Activated T-cell treated with anti-CD3 and anti-CD28 coated beads, Interleukin-2, amount 50 U/mL, for 72 hours (primary cell): Measurements from ENCODE around the gene CEP350. TPM values are rescaled to one million over a fixed set of nuclear protein-coding genes. Genes with fewer than 3 reads are reported as not detected.

Experiments used
- ATAC-seq, 2 donors: fragments of 150-1000 bp; cut with Tn5 transposase; replicated peaks in 1 of 2; 2 replicates each; pipeline ENCODE4 v1.10.0; 2021; ENCODE audit warnings: moderate library complexity in 2 of 2, mild to moderate bottlenecking in 1 of 2
- DNase-seq, 2 donors: peaks; one replicate each; pipeline ENCODE4 v3.0.0; 2021 to 2022; ENCODE audit warnings: mixed read lengths in 1 of 2
- H3K27ac Mint-ChIP-seq: one replicate; pipeline ENCODE4 v1.8.0; 2022; ENCODE audit warnings: mild to moderate bottlenecking, moderate library complexity, mixed read lengths
- H3K27me3 Mint-ChIP-seq: one replicate; pipeline ENCODE4 v1.8.0; 2022; ENCODE audit warnings: low read depth, mixed read lengths
- H3K36me3 Mint-ChIP-seq, 2 donors: one replicate each; pipeline ENCODE4 v1.8.0; 2022; ENCODE audit warnings: mixed read lengths in 2 of 2, mild to moderate bottlenecking in 1 of 2; ENCODE audit not compliant: insufficient read depth in 2 of 2
- H3K4me1 Mint-ChIP-seq: one replicate; pipeline ENCODE4 v1.8.0; 2022; ENCODE audit warnings: low read depth, mixed read lengths
- H3K4me3 Mint-ChIP-seq, 2 donors: one replicate each; pipeline ENCODE4 v1.8.0; 2022; ENCODE audit warnings: mild to moderate bottlenecking in 2 of 2, mixed read lengths in 2 of 2, moderate library complexity in 2 of 2
- H3K9me3 Mint-ChIP-seq, 2 donors: one replicate each; pipeline ENCODE4 v1.8.0; 2022; ENCODE audit warnings: mixed read lengths in 2 of 2
- total RNA-seq, 2 donors: library from RNA; stranded (reverse); gene quantifications; one replicate each; pipeline ENCODE4 v1.2.3, GENCODE V29; 2022

The CEP350 gene
- total RNA-seq = 10 to 100 TPM; 60.6 to 63.7 TPM

GRCh38 chr1:179954493-179955286 lies at the start of gene CEP350:
TSS of gene CEP350 (plus strand) at chr1:179954810. CDS start at chr1:179986182, 31,372 bp downstream.
- no peaks in the 10 kb centered on the region for H3K36me3 Mint-ChIP-seq
- peaks cover 58% of the 10 kb centered on the region for H3K4me1 Mint-ChIP-seq
- peak; percentile 92 to 93 for ATAC-seq

GRCh38 chr1:179910934-179911333 lies 43.7 kb upstream of the CEP350 start:
- Mint-ChIP-seq H3K4me1 (no peaks in the 10 kb centered on the region), H3K27me3 (no peaks in the 10 kb centered on the region), H3K4me3 (no peak overlapping the region), H3K9me3 (no peaks in the 10 kb centered on the region), H3K27ac (no peak overlapping the region), H3K36me3 (peaks cover 2 to 37% of the 10 kb centered on the region in 2 donors)
- DNase-seq = no peak
- no peak for ATAC-seq

More at GRCh38 chr1:179954493-179955286, at the start of gene CEP350:
- peak; percentile 97 to 99 for DNase-seq
- H3K4me3 Mint-ChIP-seq = peak within 1 kb of the TSS; percentile 90
- peaks cover 0 to 1% of the 10 kb centered on the region in 2 donors for H3K9me3 Mint-ChIP-seq
- H3K27ac Mint-ChIP-seq = peak within 1 kb of the TSS; percentile 86
- H3K27me3 Mint-ChIP-seq = no peaks in the 10 kb centered on the region

- ATAC-seq = no peak
- peaks cover 2 to 33% of the 10 kb centered on the region in 2 donors for H3K36me3 Mint-ChIP-seq
- no peak overlapping the region for H3K27ac Mint-ChIP-seq
- no peaks in the 10 kb centered on the region for H3K4me1 Mint-ChIP-seq
- no peak for DNase-seq
- H3K9me3 Mint-ChIP-seq = no peaks in the 10 kb centered on the region
- no peak overlapping the region for H3K4me3 Mint-ChIP-seq
- H3K27me3 Mint-ChIP-seq = no peaks in the 10 kb centered on the region
These were observed 42.8 kb upstream of the CEP350 start for GRCh38 chr1:179911812-179912211.

GRCh38 chr1:179917601-179918429 lies 36.8 kb upstream of the CEP350 start:
- no peaks in the 10 kb centered on the region for H3K4me1 Mint-ChIP-seq
- no peaks in the 10 kb centered on the region for H3K27me3 Mint-ChIP-seq
- DNase-seq (no peak), ATAC-seq (no peak)
- H3K4me3 Mint-ChIP-seq = no peak overlapping the region
- peaks cover 4 to 21% of the 10 kb centered on the region in 2 donors for H3K36me3 Mint-ChIP-seq
- H3K9me3 Mint-ChIP-seq = no peaks in the 10 kb centered on the region
- peak overlapping the region; percentile 60 for H3K27ac Mint-ChIP-seq

GRCh38 chr1:179921472-179921871 lies 33.1 kb upstream of the CEP350 start:
- DNase-seq (no peak), ATAC-seq (no peak)
- Mint-ChIP-seq H3K4me1 (no peaks in the 10 kb centered on the region), H3K4me3 (no peak overlapping the region), H3K9me3 (no peaks in the 10 kb centered on the region), H3K36me3 (peaks cover 4 to 11% of the 10 kb centered on the region in 2 donors), H3K27ac (peak overlapping the region; percentile 55), H3K27me3 (no peaks in the 10 kb centered on the region)

- DNase-seq = no peak
- Mint-ChIP-seq H3K4me1 (no peaks in the 10 kb centered on the region), H3K9me3 (no peaks in the 10 kb centered on the region), H3K27me3 (no peaks in the 10 kb centered on the region), H3K4me3 (no peak overlapping the region), H3K27ac (peak overlapping the region; percentile 55), H3K36me3 (peaks cover 4 to 10% of the 10 kb centered on the region in 2 donors)
- no peak for ATAC-seq
These were observed 32.4 kb upstream of the CEP350 start for GRCh38 chr1:179921981-179922872.

- H3K4me1 Mint-ChIP-seq = no peaks in the 10 kb centered on the region
- no peak overlapping the region for H3K4me3 Mint-ChIP-seq
- H3K9me3 Mint-ChIP-seq = no peaks in the 10 kb centered on the region
- ATAC-seq = no peak
- H3K36me3 Mint-ChIP-seq = peaks cover 4 to 9% of the 10 kb centered on the region in 2 donors
- no peak for DNase-seq
- peak overlapping the region; percentile 33 for H3K27ac Mint-ChIP-seq
- no peaks in the 10 kb centered on the region for H3K27me3 Mint-ChIP-seq
These were observed 31.6 kb upstream of the CEP350 start for GRCh38 chr1:179923029-179923428.

GRCh38 chr1:179924268-179924667 lies 30.3 kb upstream of the CEP350 start:
- no peak for DNase-seq

GRCh38 chr1:179925302-179925701 lies 29.3 kb upstream of the CEP350 start:
- H3K27me3 Mint-ChIP-seq = no peaks in the 10 kb centered on the region
- H3K4me1 Mint-ChIP-seq = no peaks in the 10 kb centered on the region
- H3K27ac Mint-ChIP-seq = no peak overlapping the region
- DNase-seq = no peak
- no peak for ATAC-seq
- no peak overlapping the region for H3K4me3 Mint-ChIP-seq
- peaks cover 0 to 4% of the 10 kb centered on the region in 2 donors for H3K36me3 Mint-ChIP-seq
- H3K9me3 Mint-ChIP-seq = no peaks in the 10 kb centered on the region

More at GRCh38 chr1:179924268-179924667, 30.3 kb upstream of the CEP350 start:
- Mint-ChIP-seq H3K4me1 (no peaks in the 10 kb centered on the region), H3K4me3 (no peak overlapping the region), H3K27me3 (no peaks in the 10 kb centered on the region), H3K36me3 (peaks cover 0 to 5% of the 10 kb centered on the region in 2 donors), H3K27ac (no peak overlapping the region), H3K9me3 (no peaks in the 10 kb centered on the region)
- ATAC-seq = no peak

GRCh38 chr1:179925922-179926849 lies 28.4 kb upstream of the CEP350 start:
- DNase-seq = no peak
- Mint-ChIP-seq H3K4me3 (no peak overlapping the region), H3K27ac (no peak overlapping the region), H3K36me3 (peaks cover 0 to 2% of the 10 kb centered on the region in 2 donors), H3K4me1 (no peaks in the 10 kb centered on the region), H3K9me3 (no peaks in the 10 kb centered on the region), H3K27me3 (no peaks in the 10 kb centered on the region)
- peak in 1 of 2 donors; percentile 11 for ATAC-seq

GRCh38 chr1:179926850-179927205 lies 27.8 kb upstream of the CEP350 start:
- Mint-ChIP-seq H3K27ac (no peak overlapping the region), H3K4me3 (no peak overlapping the region), H3K36me3 (peaks cover 0 to 2% of the 10 kb centered on the region in 2 donors), H3K9me3 (no peaks in the 10 kb centered on the region), H3K4me1 (no peaks in the 10 kb centered on the region), H3K27me3 (no peaks in the 10 kb centered on the region)
- no peak for ATAC-seq
- DNase-seq = no peak
